HG03060 (cell line): ENCODE data around the gene VPS18.

Experiments
- ATAC-seq: cut with Tn5 transposase; IDR thresholded peaks from one replicate; pipeline ENCODE4 v1.9.1; 2021; ENCODE audit warnings: low read depth, moderate number of reproducible peaks; ENCODE audit not compliant: unreplicated experiment

Gene VPS18

GRCh38 chr15:40899536-40900207, 5.4 kb downstream of the VPS18 start:
- no peak for ATAC-seq

- no peak for ATAC-seq
Measured at GRCh38 chr15:40900256-40901052, 6.2 kb downstream of the VPS18 start.

GRCh38 chr15:40901053-40901443, 6.8 kb downstream of the VPS18 start:
- ATAC-seq = no peak

GRCh38 chr15:40902605-40903561, 8.6 kb downstream of the VPS18 start:
- no peak for ATAC-seq

GRCh38 chr15:40904552-40905201, 10.4 kb downstream of the VPS18 start:
- ATAC-seq = no peak

GRCh38 chr15:40906091-40906990, 12.1 kb downstream of the VPS18 start:
- no peak for ATAC-seq

- no peak for ATAC-seq
Measured at GRCh38 chr15:40906991-40907802, 12.9 kb downstream of the VPS18 start.

- no peak for ATAC-seq
Measured at GRCh38 chr15:40908095-40908494, 13.8 kb downstream of the VPS18 start.

GRCh38 chr15:40909662-40910630, 15.7 kb downstream of the VPS18 start:
- ATAC-seq = no peak

- ATAC-seq = no peak
Measured at GRCh38 chr15:40911141-40911540, 16.9 kb downstream of the VPS18 start.

GRCh38 chr15:40911693-40912092, 17.4 kb downstream of the VPS18 start:
- no peak for ATAC-seq

GRCh38 chr15:40912478-40912877, 18.2 kb downstream of the VPS18 start:
- no peak for ATAC-seq

- ATAC-seq = no peak
Measured at GRCh38 chr15:40914013-40914412, 19.8 kb downstream of the VPS18 start.

- ATAC-seq = no peak
Measured at GRCh38 chr15:40914486-40914885, 20.2 kb downstream of the VPS18 start.

GRCh38 chr15:40915116-40915661, 20.9 kb downstream of the VPS18 start:
- no peak for ATAC-seq

- no peak for ATAC-seq
Measured at GRCh38 chr15:40915679-40916078, 21.4 kb downstream of the VPS18 start.

- ATAC-seq = no peak
Measured at GRCh38 chr15:40917585-40917984, 23.3 kb downstream of the VPS18 start.
